K562 (cell line): ENCODE measurements around the gene GTF2I. TPM values are rescaled to one million over a fixed set of nuclear protein-coding genes. Genes with fewer than 3 reads are reported as not detected.
A peak's percentile ranks its signal among the peaks of the same experiment; 100 is the strongest.

Experiments
- ATAC-seq: fragments of 200-7000 bp; cut with Tn5 transposase; 3 replicates; pipeline ENCODE4 v1.9.1; 2020; ENCODE audit warnings: moderate library complexity
- BruUV-seq: library from RNA; stranded (reverse); fragments of 400-500 nt; replicated peaks from 2 replicates; lab custom pipeline; 2021; lab: Mats Ljungman, UMichigan
- CTCF ChIA-PET: fragments of 300-600 bp; formaldehyde crosslinking; extraction: SDS; loops from one replicate; lab custom pipeline; 2021; ENCODE audit warnings: low intra/inter-chr PET ratio; lab: Yijun Ruan, JAX
- POLR2A ChIA-PET: fragments of 300-600, 350-650 bp; sonication (Branson Sonifier 250); formaldehyde crosslinking; extraction: SDS; loops from one replicate; lab custom pipeline; 2021; ENCODE audit warnings: antibody characterized with exemption, inconsistent platforms; lab: Yijun Ruan, JAX
- DNase-seq, 4 experiments: peaks; one replicate each; pipeline versions ENCODE4 v3.0.0 to v3.0.0-alpha.2; 2011 to 2018; ENCODE audit warnings: low spot score in 3 of 4, mixed read lengths in 3 of 4; ENCODE audit errors: extremely low read depth in 1 of 4
- FAIRE-seq: peaks from 2 replicates; lab custom pipeline; 2011; peaks lifted over from hg19 to GRCh38; lab: Jason Lieb, UNC
- H2AFZ ChIP-seq: 2 replicates; pipeline ENCODE4 v1.6.0; 2011; ENCODE audit warnings: low read depth, low read length, control low read depth, inconsistent platforms
- H3K27ac ChIP-seq: fragments of 200-600 bp; 3 replicates; pipeline ENCODE4 v1.8.0; 2011; ENCODE audit warnings: low read depth, mild to moderate bottlenecking, control low read depth, inconsistent platforms, low read length, moderate library complexity, mixed read lengths; ENCODE audit errors: extremely low read depth
- H3K27me3 ChIP-seq, 2 experiments: fragments of 300-600 bp in 1 of 2; 2 replicates in 1 of 2; 3 replicates in 1 of 2; pipeline versions ENCODE4 v1.6.0 to v1.8.0; 2011; ENCODE audit warnings: inconsistent platforms in 2 of 2, low read length in 2 of 2, mild to moderate bottlenecking in 1 of 2, mixed read lengths in 1 of 2, moderate library complexity in 1 of 2; ENCODE audit not compliant: control insufficient read depth in 2 of 2, insufficient read depth in 2 of 2
- H3K36me3 ChIP-seq: fragments of 300-600 bp; 3 replicates; pipeline ENCODE4 v1.8.0; 2011; ENCODE audit warnings: mild to moderate bottlenecking, low read length, inconsistent platforms; ENCODE audit not compliant: control insufficient read depth, insufficient read depth
- H3K4me1 ChIP-seq, 2 experiments: fragments of 200-600 bp in 1 of 2; replicated peaks in 1 of 2; 2 replicates in 1 of 2; 3 replicates in 1 of 2; pipeline versions ENCODE4 v1.5.1 to v1.8.0; 2011; ENCODE audit warnings: inconsistent platforms in 2 of 2, low read length in 2 of 2, mild to moderate bottlenecking in 1 of 2, mixed read lengths in 1 of 2, moderate library complexity in 1 of 2; ENCODE audit not compliant: control insufficient read depth in 2 of 2, insufficient read depth in 2 of 2
- H3K4me2 ChIP-seq: 2 replicates; pipeline ENCODE4 v1.6.1; 2011; ENCODE audit warnings: low read length, control low read depth, inconsistent platforms, mixed read lengths; ENCODE audit not compliant: insufficient read depth
- H3K4me3 ChIP-seq: fragments of 200-600 bp; sonication (generic), shearing (Covaris generic); 2 replicates; pipeline ENCODE4 v1.5.1; 2016; ENCODE audit warnings: control low read depth, inconsistent platforms
- H3K79me2 ChIP-seq: fragments of 200-600 bp; 3 replicates; pipeline ENCODE4 v1.8.0; 2011; ENCODE audit warnings: low read length, inconsistent platforms; ENCODE audit not compliant: control insufficient read depth, insufficient read depth
- H3K9ac ChIP-seq, 2 experiments: 2 replicates each; pipeline versions ENCODE4 v1.6.0 to v1.6.1; 2011; ENCODE audit warnings: low read depth in 2 of 2, low read length in 2 of 2, control low read depth in 1 of 2, inconsistent platforms in 1 of 2, mild to moderate bottlenecking in 1 of 2, mixed read lengths in 1 of 2; ENCODE audit not compliant: insufficient read depth in 1 of 2
- H3K9me1 ChIP-seq: one replicate; pipeline ENCODE4 v1.6.0; 2011; ENCODE audit warnings: inconsistent platforms, mild to moderate bottlenecking, low read length, moderate library complexity; ENCODE audit not compliant: control insufficient read depth, insufficient read depth
- H3K9me3 ChIP-seq: replicated peaks from 2 replicates; pipeline ENCODE4 v1.5.1; 2011; ENCODE audit warnings: low read depth, low read length, inconsistent platforms; ENCODE audit not compliant: control insufficient read depth, insufficient read depth
- H4K20me1 ChIP-seq: replicated peaks from 2 replicates; pipeline ENCODE4 v1.6.1; 2011; ENCODE audit warnings: low read length, inconsistent platforms, mixed read lengths; ENCODE audit not compliant: control insufficient read depth, insufficient read depth
- BCOR ChIP-seq: fragments of 450-650 bp; IDR thresholded peaks from 2 replicates; pipeline ENCODE4 v1.6.1; 2016
- COPS2 ChIP-seq: fragments of 450-650 bp; conservative IDR thresholded peaks from 2 replicates; pipeline ENCODE4 v1.6.1; 2016; ENCODE audit warnings: mild to moderate bottlenecking, moderate library complexity
- ELF2 ChIP-seq: fragments of 250-450 bp; sonication (Bioruptor Pico); IDR thresholded peaks from 2 replicates; pipeline ENCODE4 v1.5.0; 2021; ENCODE audit warnings: mild to moderate bottlenecking
- KAT7 ChIP-seq: sonication (generic); formaldehyde crosslinking; IDR thresholded peaks from 2 replicates; pipeline ENCODE4 v1.8.0; 2022; ENCODE audit warnings: missing genetic modification reagents, mild to moderate bottlenecking, borderline replicate concordance
- KDM1A ChIP-seq, 2 experiments: fragments of 450-650 bp; IDR thresholded peaks; 2 replicates each; pipeline ENCODE4 v1.6.1; 2016; ENCODE audit warnings: mild to moderate bottlenecking in 2 of 2
- PREB ChIP-seq: sonication (generic); formaldehyde crosslinking; IDR thresholded peaks from 2 replicates; pipeline ENCODE4 v1.8.1; 2023; ENCODE audit warnings: mild to moderate bottlenecking, missing genetic modification reagents
- ZFX ChIP-seq: sonication (generic); formaldehyde crosslinking; IDR thresholded peaks from 2 replicates; pipeline ENCODE4 v1.8.0; 2022; ENCODE audit warnings: mild to moderate bottlenecking, missing genetic modification reagents, moderate library complexity
- ZNF316 ChIP-seq: fragments of 450-650 bp; IDR thresholded peaks from 2 replicates; pipeline ENCODE4 v1.6.1; 2016
- ZNF41 ChIP-seq: fragments of 250-450 bp; sonication (Bioruptor Pico); conservative IDR thresholded peaks from 2 replicates; pipeline ENCODE4 v1.4.0; 2020; ENCODE audit warnings: mild to moderate bottlenecking
- WGBS: fragments of 100-300 bp; shearing (Covaris generic); methylation state at CpG from one replicate; pipeline ENCODE4 v1.1.6; 2016; ENCODE audit warnings: low coverage, mixed read lengths; ENCODE audit not compliant: insufficient coverage; ENCODE audit errors: missing lambda C conversion rate; 5-methylcytosine and 5-hydroxymethylcytosine counted together
- in situ Hi-C: fragments of 300-500 bp; cut with MboI; formaldehyde crosslinking; loops from 4 replicates; pipeline ENCODE4 v1.15.0; 2018; ENCODE audit warnings: inconsistent platforms, mixed read lengths
- intact Hi-C: fragments of 100-400 bp; cut with micrococcal nuclease; formaldehyde crosslinking; loops from 2 replicates; pipeline ENCODE4 v1.14.2; 2022
- polyA plus RNA-seq, 8 experiments: library from polyadenylated mRNA; depleted of rRNA in 4 of 8; stranded (reverse) in 5 of 8; unstranded in 3 of 8; fragments of >200 nt; fragmentation: Nextera tagmentation in 2 of 8; fragmentation: Illumina TruSeq in 1 of 8; extraction: Ambion mirVana in 2 of 8; extraction: Trizol in 1 of 8; gene quantifications; 2 replicates each; pipeline versions ENCODE4 v1.2.1 to v1.2.3, GENCODE V29; 2011 to 2014; ENCODE audit warnings: inconsistent platforms in 1 of 8, missing spikeins in 1 of 8
- total RNA-seq, 7 experiments: library from RNA; depleted of rRNA in 6 of 7; stranded (reverse); fragments of >200 nt in 6 of 7; fragmentation: Illumina TruSeq in 2 of 7; extraction: Trizol in 2 of 7; gene quantifications; 2 replicates each; pipeline versions ENCODE4 v1.2.1 to v1.2.3, GENCODE V29; 2011 to 2021; ENCODE audit warnings: low replicate concordance in 1 of 7
- TF ChIP-seq, protein P1 (sequence below): sonication (generic); formaldehyde crosslinking; IDR thresholded peaks from 2 replicates; pipeline ENCODE4 v1.8.0; 2022; ENCODE audit warnings: mild to moderate bottlenecking, missing genetic modification reagents, borderline replicate concordance
- TF ChIP-seq, protein P2 (sequence below), 2 experiments: fragments of 450-650 bp in 1 of 2; sonication (generic) in 1 of 2; formaldehyde crosslinking in 1 of 2; IDR thresholded peaks in 1 of 2; conservative IDR thresholded peaks in 1 of 2; 2 replicates each; pipeline versions ENCODE4 v1.6.1 to v1.8.1; 2016 to 2023; ENCODE audit warnings: mild to moderate bottlenecking in 2 of 2, moderate library complexity in 2 of 2, inconsistent platforms in 1 of 2, missing genetic modification reagents in 1 of 2

The GTF2I gene
- total and polyA plus RNA-seq, 9 of the 15 experiments (the other 6 are each of a cell fraction or from before 2014, with no cell fraction given): 8.4 to 161 (median 90.0) TPM

- BruUV-seq: no TSS peak
Measured at GRCh38 chr7:74654811-74655210, 2.7 kb upstream of the GTF2I start.

GRCh38 chr7:74655324-74655723 lies 2.2 kb upstream of the GTF2I start:
- H3K9me3 ChIP-seq: no peaks in the 10 kb centered on the region
- POLR2A ChIA-PET: interaction anchor here (1.2 to 6.3 kb wide), 4 partner anchors 12 to 24 kb away, joined by 3 to 42 read pairs (median 4); no protein-coding TSS in a partner anchor
- H3K9ac ChIP-seq: peak overlapping the region; percentile 82 to 95; a peak in 3 of 4 replicates
- in situ Hi-C loops: no loop called here
- ATAC-seq (no peak), FAIRE-seq (no peak), DNase-seq (peak in 1 of 4 experiments; percentile 27)
- no peak overlapping the region for H3K4me3 ChIP-seq
- H3K4me1 ChIP-seq: peaks cover 29 to 48% of the 10 kb centered on the region in 2 experiments
- H3K79me2 ChIP-seq: peaks cover 34% of the 10 kb centered on the region
- no peaks in the 10 kb centered on the region for H3K27me3 ChIP-seq
- H3K27ac ChIP-seq: peak overlapping the region; percentile 50; the same call in 2 of the 3 replicates
- BruUV-seq: no TSS peak
- 40% methylated on average over 8 of the region's 8 CpGs for WGBS
- intact Hi-C loops: loop anchor here (10.0 kb wide), 1 partner anchor 201 kb away; the partner anchor contains the start of gene GTF2IRD1
- H3K36me3 ChIP-seq: peaks cover 7% of the 10 kb centered on the region; the same call in 1 of the 3 replicates
- H2AFZ ChIP-seq: peak overlapping the region; percentile 80
- H3K4me2 ChIP-seq: peak overlapping the region; percentile 98
- H3K9me1 ChIP-seq: no peaks in the 10 kb centered on the region
- CTCF ChIA-PET: no interaction called here
- H4K20me1 ChIP-seq: peaks cover 4% of the 10 kb centered on the region; the same call in 1 of the 2 replicates
- TF ChIP-seq ZNF316 (peak; percentile 15; the same call in 1 of the 2 replicates), ELF2 (CRISPR knock-in tag) (no peak), PREB (CRISPR knock-in tag) (0 out of 2 replicates have a peak, but pooled peaks have one; percentile 20), KAT7 (CRISPR knock-in tag) (0 out of 2 replicates have a peak, but pooled peaks have one; percentile 37), ZNF41 (CRISPR knock-in tag) (no peak)
- TF ChIP-seq, protein P1, sequence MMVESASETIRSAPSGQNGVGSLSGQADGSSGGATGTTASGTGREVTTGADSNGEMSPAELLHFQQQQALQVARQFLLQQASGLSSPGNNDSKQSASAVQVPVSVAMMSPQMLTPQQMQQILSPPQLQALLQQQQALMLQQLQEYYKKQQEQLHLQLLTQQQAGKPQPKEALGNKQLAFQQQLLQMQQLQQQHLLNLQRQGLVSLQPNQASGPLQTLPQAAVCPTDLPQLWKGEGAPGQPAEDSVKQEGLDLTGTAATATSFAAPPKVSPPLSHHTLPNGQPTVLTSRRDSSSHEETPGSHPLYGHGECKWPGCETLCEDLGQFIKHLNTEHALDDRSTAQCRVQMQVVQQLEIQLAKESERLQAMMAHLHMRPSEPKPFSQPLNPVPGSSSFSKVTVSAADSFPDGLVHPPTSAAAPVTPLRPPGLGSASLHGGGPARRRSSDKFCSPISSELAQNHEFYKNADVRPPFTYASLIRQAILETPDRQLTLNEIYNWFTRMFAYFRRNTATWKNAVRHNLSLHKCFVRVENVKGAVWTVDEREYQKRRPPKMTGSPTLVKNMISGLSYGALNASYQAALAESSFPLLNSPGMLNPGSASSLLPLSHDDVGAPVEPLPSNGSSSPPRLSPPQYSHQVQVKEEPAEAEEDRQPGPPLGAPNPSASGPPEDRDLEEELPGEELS (CRISPR knock-in tag): no peak
- TF ChIP-seq, protein P2, sequence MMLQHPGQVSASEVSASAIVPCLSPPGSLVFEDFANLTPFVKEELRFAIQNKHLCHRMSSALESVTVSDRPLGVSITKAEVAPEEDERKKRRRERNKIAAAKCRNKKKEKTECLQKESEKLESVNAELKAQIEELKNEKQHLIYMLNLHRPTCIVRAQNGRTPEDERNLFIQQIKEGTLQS (IDR thresholded peaks at IDR 0.05): no peak
- TF ChIP-seq, protein P2 (CRISPR knock-in tag; conservative IDR thresholded peaks at IDR 0.05): 0 out of 2 replicates have a peak, but pooled peaks have one; percentile 4

More at GRCh38 chr7:74654811-74655210, 2.7 kb upstream of the GTF2I start:
- H2AFZ ChIP-seq: peak overlapping the region; percentile 80; the same call in 1 of the 2 replicates
- TF ChIP-seq BCOR (peak; percentile 32; the same call in 1 of the 2 replicates), ZFX (CRISPR knock-in tag) (peak; percentile 27; the same call in 1 of the 2 replicates), COPS2 (no peak), KDM1A (IDR thresholded peaks at IDR 0.05) (peak in 1 of 2 experiments; percentile 8; a peak in 1 of 4 replicates)
- no peak overlapping the region; a peak in 1 of 4 replicates for H3K9ac ChIP-seq
- POLR2A ChIA-PET: interaction anchor here (1.2 to 6.3 kb wide), 4 partner anchors 12 to 24 kb away, joined by 3 to 42 read pairs (median 4); no protein-coding TSS in a partner anchor
- DNase-seq: no peak
- no peak for FAIRE-seq
- H3K9me1 ChIP-seq: no peaks in the 10 kb centered on the region
- in situ Hi-C loops: no loop called here
- H3K36me3 ChIP-seq: peaks cover 7% of the 10 kb centered on the region; the same call in 1 of the 3 replicates
- peaks cover 28% of the 10 kb centered on the region for H3K79me2 ChIP-seq
- H3K27me3 ChIP-seq: no peaks in the 10 kb centered on the region
- no peak for ATAC-seq
- no peaks in the 10 kb centered on the region for H3K9me3 ChIP-seq
- no peak overlapping the region for H3K27ac ChIP-seq
- no peak overlapping the region for H3K4me2 ChIP-seq
- peaks cover 25 to 43% of the 10 kb centered on the region in 2 experiments for H3K4me1 ChIP-seq
- H3K4me3 ChIP-seq: no peak overlapping the region
- CTCF ChIA-PET: no interaction called here
- H4K20me1 ChIP-seq: peaks cover 4% of the 10 kb centered on the region; the same call in 1 of the 2 replicates
- 64% methylated on average over 5 of the region's 5 CpGs for WGBS
- intact Hi-C loops: loop anchor here (10.0 kb wide), 1 partner anchor 200 kb away; the partner anchor contains the start of gene GTF2IRD1
